IMR-90 (cell line): Measurements from ENCODE around the gene ZNF423.

Source experiments
- CTCF ChIP-seq: conservative IDR thresholded peaks from 2 replicates; pipeline ENCODE4 v1.5.1; 2012; ENCODE audit warnings: mild to moderate bottlenecking, low read depth, low read length, improper control_type of control experiment
- FOS ChIP-seq: fragments of 150-350 bp; IDR thresholded peaks from 2 replicates; pipeline ENCODE4 v1.6.1; 2016; ENCODE audit warnings: low read depth, low read length
- MXI1 ChIP-seq: IDR thresholded peaks from 2 replicates; pipeline ENCODE4 v1.6.1; 2012; ENCODE audit warnings: low read depth, mild to moderate bottlenecking, low read length, moderate library complexity, borderline replicate concordance
- NFE2L2 ChIP-seq: fragments of 150-350 bp; IDR thresholded peaks from 2 replicates; pipeline ENCODE4 v1.6.1; 2016; ENCODE audit warnings: low read depth, mild to moderate bottlenecking, low read length
- POLR2A ChIP-seq: IDR thresholded peaks from 2 replicates; pipeline ENCODE4 v1.6.1; 2012; ENCODE audit warnings: mild to moderate bottlenecking, low read depth, low read length
- RAD21 ChIP-seq: IDR thresholded peaks from 2 replicates; pipeline ENCODE4 v1.6.1; 2012; ENCODE audit warnings: low read length, improper control_type of control experiment
- RFX5 ChIP-seq: IDR thresholded peaks from 2 replicates; pipeline ENCODE4 v1.8.0; 2012; ENCODE audit warnings: low read depth, mild to moderate bottlenecking, low read length, moderate library complexity
- SMC3 ChIP-seq: fragments of 150-350 bp; IDR thresholded peaks from 2 replicates; pipeline ENCODE4 v1.6.1; 2016; ENCODE audit warnings: low read depth, mild to moderate bottlenecking, antibody characterized with exemption, low read length, moderate library complexity
- USF2 ChIP-seq: fragments of 150-350 bp; IDR thresholded peaks from 2 replicates; pipeline ENCODE4 v1.6.1; 2017; ENCODE audit warnings: mild to moderate bottlenecking, antibody characterized with exemption, low read length, low read depth

GRCh38 chr16:49504023-49504364 lies 351.9 kb downstream of the ZNF423 start:
- TF ChIP-seq CTCF, result no peak
- no peak for TF ChIP-seq POLR2A
- TF ChIP-seq MXI1, result no peak
- no peak for TF ChIP-seq RFX5
- no peak for TF ChIP-seq USF2
- TF ChIP-seq FOS, result no peak
- TF ChIP-seq NFE2L2, result no peak
- no peak for TF ChIP-seq RAD21
- TF ChIP-seq SMC3, result no peak
